Activated CD8-positive, alpha-beta memory T cell treated with anti-CD3 and anti-CD28 coated beads for 24 hours (primary cell): ENCODE data around the gene PVALEF.
"Not testable (repeated sequence)": the region's sequence is repeated elsewhere in the genome, so short reads cannot be mapped to it uniquely, and the experiment has no call there.

Source experiments
- DNase-seq: peaks from one replicate; pipeline ENCODE4 v3.0.0-alpha.2; 2020

PVALEF gene

DNA sequence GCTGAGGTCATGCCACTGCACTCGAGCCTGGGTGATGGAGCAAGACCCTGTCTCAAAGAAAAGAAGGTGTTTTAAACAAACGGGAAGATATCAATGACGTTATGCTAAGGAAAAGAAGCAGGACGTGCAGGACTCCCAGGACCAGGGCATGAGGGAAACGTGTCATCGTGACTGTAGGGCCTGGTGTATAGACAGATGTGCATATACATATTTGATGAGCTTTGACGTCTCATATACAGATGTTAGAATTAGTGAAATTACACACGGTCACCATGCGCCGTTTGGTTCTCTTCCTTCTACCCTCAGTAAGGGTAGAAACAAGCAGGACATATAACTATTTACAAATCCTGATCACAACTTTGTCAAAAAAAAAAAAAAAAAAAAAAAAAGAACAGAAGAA is 17.6 kb upstream of the PVALEF start:
- DNase-seq: no peak

GRCh38 chr17:81148571-81148970 is 16.7 kb upstream of the PVALEF start:
- DNase-seq: no peak

DNA sequence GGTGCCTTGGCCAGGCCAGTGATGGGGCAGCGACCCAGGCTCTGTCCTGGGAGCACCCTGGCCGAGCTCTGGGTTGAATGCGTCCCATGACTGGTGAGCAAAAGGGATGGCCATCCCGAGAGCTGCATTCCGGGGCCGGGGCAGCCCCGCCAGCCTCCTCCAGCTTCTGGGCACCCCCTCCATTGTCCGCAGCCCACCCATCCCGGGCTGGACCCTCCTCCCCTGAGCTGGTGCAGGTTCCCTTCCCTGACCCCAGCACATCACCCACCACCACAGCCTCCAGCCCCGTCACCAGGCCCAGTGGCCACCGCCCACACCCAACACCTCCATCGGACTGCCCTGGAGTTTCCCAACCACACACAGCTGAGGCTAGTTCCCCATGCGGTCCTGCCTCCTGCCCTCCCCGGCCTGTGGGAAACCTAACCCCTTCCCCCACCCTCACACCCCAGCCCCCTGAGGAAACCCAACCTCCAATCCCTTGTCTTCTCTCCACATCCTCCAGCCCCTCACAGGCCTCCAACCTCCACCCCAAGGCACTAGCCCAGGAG is 16.2 kb upstream of the PVALEF start:
- DNase-seq: no peak

- no peak for DNase-seq
Observed at GRCh38 chr17:81150377-81151077, 14.8 kb upstream of the PVALEF start.

GRCh38 chr17:81151278-81151677 is 14.0 kb upstream of the PVALEF start:
- DNase-seq: no peak

GRCh38 chr17:81152288-81152828 is 12.9 kb upstream of the PVALEF start:
- DNase-seq: no peak

DNA sequence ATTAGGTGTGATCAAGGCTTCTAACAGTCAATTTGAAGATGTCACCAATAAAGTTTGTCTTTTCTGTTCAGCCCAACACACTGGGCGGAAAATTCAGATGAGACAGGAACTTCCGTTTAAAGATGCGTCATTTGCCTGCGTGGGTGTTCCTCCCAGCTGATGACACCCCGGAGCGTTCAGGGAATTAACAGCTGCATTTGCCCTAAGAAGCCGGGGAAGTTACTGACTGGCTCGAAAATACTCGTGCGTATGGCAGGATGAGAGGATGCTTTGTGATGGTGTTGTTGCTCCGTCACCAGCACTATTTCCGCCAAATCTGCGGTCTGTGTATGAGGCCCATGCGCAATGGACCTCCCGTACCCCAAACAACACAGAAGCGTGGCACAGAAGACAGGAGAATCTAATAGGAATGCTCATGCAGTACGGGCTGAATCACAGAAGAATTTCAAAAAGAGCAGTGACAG is 11.9 kb upstream of the PVALEF start:
- DNase-seq: no peak

DNA sequence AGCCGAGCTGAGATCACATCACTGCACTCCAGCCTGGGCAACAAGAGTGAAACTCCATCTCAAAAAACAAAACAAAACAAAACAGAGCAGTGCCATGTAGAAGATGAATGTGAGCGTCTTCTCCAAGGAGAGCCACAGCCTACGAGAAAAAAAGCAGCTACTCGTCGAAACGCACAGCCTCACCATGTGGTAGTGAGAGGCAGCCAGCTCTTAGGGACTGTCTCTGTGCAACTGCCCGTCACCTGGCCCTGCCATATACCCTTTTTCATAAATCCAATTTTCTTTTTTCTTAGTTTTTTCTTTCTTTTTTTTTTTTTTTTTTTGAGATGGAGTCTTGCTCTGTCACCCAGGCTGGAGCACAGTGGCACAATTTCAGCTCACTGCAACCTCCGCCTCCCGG is 11.3 kb upstream of the PVALEF start:
- not testable (repeated sequence) for DNase-seq

DNA sequence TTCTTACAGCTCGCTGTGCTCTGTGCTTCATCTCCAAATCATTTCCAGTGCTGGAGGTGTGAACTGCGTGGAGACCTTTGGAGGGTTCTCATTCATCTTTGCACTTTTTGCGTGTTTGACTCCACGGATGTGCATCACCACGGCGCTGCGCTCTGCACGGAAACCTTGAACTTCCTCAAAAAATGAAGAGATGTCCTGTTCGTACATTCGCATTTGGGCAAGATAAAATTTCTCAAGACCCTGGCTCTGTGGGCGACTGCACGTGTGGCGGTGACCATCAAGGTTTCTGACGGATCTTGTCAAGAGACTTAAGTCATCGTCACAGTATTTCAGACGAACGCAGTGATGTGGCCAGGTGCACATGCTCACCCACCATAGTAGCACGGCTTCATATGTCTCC is 10.3 kb upstream of the PVALEF start:
- DNase-seq: no peak

- no peak for DNase-seq
Observed at GRCh38 chr17:81156866-81157805, 8.2 kb upstream of the PVALEF start.

- DNase-seq: no peak
Observed at GRCh38 chr17:81157848-81158687, 7.2 kb upstream of the PVALEF start.

DNA sequence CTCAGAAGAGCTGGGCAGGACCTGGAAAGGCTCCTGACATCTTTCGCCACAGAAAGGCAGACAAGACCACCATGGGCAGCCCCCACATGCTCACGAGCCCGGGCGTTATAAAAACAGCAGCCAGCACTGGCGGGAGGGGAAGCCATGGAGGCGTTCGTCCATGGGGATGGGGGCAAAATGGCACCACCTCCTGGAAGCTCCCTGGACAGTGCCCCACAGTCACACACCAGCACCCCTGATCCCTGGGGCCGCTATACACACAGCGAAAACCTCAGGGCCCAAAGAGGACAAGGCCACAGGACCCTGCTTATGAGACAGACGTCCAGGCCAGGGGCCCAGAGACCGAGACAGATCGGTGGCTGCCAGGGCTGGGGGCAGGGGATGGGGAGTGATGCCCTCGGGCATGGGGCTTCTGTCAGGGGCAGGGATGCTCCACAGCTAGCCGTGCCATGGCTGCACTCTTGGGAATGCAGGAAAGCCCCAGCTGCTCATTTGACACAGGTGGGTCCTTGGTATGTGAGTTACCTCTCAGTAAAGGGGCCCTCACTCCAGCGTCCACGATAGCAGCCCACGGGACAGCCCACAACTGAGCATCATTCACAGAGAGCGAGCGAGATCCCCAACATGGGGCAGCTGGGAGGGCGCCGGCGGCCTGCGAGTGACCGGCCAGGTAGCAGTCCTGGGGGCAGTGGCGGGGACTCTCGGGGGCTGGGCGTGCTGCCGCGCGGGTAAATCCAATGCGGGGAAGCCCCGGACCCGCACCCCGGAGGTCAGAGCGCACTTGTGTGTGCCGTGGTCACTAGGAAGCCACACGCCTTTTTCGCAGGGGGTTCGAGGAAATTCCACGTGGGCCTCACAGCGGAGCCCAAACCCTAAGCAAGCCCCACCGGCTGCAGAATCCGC is 6.4 kb upstream of the PVALEF start:
- no peak for DNase-seq

DNA sequence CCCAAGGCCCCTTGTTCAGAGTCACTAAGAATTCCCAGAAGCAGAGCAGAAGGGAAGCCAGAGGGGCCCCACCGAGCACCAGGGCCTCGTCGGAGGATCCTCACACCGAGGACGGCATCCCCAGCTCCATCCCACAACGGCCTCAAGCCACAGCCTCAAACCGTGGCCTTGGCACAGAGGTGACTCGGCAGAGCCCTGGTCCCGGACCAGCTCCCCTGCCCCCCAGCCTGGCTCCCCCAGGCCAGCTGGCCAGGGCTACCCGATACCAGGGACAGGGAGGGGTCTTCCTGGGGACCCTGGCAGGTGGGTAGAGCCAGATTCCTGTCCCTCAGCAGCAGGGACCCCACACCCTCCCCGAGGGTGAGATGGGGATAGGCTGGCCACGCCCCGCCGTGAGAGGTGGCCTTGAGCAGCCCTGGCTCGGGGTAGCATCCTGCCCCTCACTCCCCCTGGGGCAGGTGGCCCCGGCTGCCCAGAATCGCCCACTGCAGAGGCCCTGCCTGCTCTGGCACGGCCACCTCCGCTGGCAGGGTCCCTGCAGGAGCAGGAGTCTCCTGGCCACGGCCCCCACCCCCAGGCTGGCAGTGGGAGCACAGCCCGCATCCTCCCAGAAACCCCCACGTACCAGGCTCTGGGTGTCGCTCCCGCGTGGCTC is 5.6 kb upstream of the PVALEF start:
- no peak for DNase-seq

GRCh38 chr17:81160306-81160705 is 5.0 kb upstream of the PVALEF start:
- no peak for DNase-seq

GRCh38 chr17:81160747-81161453 is 4.4 kb upstream of the PVALEF start:
- no peak for DNase-seq

DNA sequence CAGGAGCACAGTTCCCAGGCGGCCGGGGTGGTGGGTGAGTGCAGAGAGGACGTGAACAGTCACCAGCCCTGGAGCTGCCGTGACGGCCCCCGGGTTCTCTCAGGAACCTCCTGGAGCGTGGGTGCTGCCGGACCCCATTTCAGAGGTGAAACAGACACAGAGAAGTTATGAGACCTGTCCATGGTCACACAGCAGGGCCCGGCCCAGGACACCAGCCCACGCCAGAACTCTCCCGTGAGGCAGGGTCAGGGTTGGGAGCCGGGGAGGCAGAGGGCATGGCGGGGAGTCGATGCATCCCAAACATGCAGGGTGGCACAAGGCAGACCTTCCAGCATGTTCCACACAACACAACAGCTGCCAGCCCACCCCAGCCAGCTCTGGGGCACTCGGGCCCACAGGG is 3.8 kb upstream of the PVALEF start:
- DNase-seq: no peak

DNA sequence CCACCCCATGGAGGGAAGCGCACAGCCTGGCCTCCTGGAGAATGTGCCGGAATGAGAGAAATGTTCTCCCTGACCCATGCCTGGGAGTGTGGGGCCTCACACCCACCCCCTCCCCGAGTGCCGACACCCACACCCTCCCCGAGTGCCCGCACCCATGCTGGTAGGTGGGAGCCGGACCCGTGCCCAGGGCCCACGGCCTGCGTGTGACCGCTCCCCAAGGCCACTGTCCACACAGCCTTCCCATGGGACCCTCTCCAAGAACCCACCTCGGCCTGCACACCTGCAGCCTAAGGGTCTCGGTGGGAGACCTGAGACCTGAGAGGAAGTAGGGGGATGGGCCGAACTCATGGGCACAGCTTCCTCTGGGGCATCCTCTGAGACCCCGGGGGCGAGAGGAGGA is 3.3 kb upstream of the PVALEF start:
- no peak for DNase-seq

GRCh38 chr17:81162491-81162890 is 2.8 kb upstream of the PVALEF start:
- no peak for DNase-seq

DNA sequence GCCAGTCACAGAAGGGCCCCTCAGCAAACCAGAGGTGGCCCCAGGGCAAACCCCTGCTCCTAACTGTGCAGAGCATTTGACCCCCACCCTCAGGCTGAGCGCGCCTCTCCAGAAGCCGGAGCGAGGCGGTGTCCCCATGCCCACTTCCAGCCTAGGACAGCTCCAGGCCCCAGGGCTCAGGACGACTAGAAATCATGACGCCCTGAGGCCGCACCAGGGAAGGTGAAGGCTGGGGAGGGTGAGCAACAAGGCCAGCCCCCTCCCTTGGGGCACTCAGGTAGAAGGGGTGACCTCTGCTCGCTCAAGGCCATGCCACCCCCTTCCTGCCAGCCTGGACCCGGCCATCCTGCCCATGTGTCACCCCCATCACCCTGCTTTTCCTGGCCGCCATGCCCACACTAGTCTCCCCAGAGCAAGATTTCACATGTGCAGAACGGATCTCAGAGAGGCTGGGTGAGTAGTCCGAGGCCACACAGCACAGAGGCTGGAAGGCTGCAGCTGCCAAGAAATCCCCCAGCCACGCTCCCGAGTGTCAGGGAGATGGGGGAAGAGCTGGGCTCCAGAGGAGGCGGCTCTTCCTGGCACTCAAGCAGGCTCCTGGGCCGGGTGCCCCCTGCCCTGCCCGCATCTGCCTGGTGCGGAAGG is 2.1 kb upstream of the PVALEF start:
- no peak for DNase-seq
